ENCODE measurements around the gene CEMIP2.

Gene CEMIP2

GRCh38 chr9:71746758-71747125 is 21.6 kb downstream of the CEMIP2 start:
- DNase-seq, result no peak

DNA sequence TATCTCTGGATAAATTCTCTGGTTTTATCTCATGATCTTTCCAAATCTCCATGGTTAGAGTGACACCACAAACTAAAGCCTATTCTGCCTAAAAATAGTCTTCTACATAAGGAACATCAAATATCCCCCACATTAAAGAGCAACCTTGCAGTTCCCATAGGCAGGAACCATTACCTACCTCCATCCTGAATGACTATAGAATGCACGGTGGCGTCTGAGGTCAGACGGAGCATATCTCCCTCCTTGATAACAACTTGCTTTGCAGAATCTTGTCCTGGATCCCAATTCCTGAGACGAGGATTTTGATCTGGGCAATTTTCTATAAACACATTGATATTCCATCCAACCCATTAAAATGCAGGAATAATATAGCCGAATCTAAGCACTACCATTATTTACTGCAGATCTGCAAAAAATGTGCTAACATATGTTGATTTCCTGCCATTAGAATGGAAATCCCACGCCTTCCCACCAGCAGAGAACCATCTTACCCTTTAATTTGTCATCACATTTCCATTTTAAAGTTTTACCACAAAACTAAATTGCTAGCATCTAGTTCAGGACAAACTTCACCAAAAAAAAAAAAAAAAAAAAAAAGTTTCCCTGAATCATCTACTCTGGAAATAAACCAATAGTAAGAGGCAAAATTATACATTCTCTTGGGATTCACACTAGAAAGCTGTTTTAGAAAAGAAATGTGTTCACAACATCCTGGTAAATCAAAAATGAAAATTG is 22.1 kb downstream of the CEMIP2 start:
- DNase-seq, result no peak

DNA sequence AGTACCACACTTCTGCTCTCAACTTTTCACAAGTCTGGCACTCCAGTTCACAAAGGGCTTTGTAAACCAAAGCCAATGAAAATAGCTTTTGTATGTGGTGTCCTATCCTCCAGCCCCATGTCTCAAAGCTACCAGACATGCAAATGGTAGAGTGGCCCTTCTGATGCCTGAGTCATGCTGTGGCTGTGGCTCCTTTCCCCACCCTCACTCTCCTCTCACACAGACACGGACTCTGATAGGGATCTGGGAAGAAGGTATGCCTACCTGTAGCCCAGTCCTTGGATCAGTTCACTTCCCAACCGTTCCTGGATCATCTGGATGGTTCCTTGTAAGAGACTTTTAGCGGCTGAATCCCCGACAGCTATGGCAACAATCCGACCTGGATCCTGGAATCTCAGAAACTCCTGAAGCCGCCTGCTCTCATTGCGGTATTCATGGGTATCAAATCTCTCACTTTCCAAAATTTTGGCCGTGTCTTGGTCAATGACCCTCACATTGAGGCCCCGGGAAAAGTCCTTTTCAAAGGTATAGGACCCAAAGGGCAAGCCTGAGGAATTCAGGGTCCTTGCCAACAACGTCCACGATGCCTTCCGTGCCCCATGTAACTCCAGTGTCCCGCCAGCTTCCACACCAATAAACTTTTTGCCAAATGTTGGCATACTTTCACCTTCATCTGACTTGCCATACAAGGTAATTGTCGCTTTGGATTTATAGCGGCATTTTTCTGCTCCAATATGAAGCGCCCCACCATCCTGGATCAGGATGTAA is 23.4 kb downstream of the CEMIP2 start:
- DNase-seq, result no peak

- no peak for DNase-seq
Measured at GRCh38 chr9:71743882-71744281, 24.4 kb downstream of the CEMIP2 start.

- no peak for DNase-seq
Measured at GRCh38 chr9:71743217-71743705, 25.1 kb downstream of the CEMIP2 start.

GRCh38 chr9:71742703-71743102 is 25.6 kb downstream of the CEMIP2 start:
- no peak for DNase-seq

- no peak for DNase-seq
Measured at GRCh38 chr9:71741926-71742648, 26.2 kb downstream of the CEMIP2 start.

GRCh38 chr9:71740199-71740598 is 28.1 kb downstream of the CEMIP2 start:
- no peak for DNase-seq

- DNase-seq, result no peak
Measured at GRCh38 chr9:71737455-71737854, 30.9 kb downstream of the CEMIP2 start.

DNA sequence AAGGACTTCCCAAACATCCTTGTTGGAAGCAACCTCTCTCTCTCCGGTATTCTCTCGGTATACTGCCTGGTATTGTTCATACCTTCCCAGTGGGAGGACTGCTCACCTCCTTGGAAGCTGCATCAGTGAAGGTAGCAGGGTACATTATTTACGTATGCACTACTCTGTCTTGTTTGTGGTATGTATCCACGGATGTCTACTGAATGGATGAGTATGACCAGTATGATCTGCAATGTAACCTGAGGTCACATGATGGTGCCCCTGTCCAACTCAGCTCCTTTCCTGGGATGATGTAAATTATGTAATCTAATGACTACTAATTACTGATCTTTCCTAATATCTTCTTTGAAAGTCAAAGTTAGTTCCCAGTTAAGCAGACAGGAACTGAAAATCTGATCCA is 32.1 kb downstream of the CEMIP2 start:
- DNase-seq, result no peak

DNA sequence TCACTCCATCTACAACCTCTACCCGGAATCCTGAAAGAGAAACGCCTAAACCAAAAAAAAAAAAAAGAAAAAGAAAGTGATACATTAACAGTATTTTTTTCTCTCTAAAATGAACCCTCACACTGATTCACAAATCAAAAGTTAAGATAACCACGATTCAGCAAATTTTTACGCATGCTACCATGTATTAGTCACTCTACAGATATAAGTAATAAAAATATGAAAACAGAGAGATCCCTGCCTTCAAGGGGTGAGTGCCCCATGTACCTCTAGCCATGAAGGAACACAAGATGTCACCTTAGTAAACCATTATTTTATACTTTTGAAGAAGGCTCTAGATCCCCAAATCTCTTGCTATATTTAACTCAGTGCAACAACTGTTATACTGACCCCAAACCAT is 33.4 kb downstream of the CEMIP2 start:
- no peak for DNase-seq

- DNase-seq, result no peak
Measured at GRCh38 chr9:71733176-71733575, 35.1 kb downstream of the CEMIP2 start.

DNA sequence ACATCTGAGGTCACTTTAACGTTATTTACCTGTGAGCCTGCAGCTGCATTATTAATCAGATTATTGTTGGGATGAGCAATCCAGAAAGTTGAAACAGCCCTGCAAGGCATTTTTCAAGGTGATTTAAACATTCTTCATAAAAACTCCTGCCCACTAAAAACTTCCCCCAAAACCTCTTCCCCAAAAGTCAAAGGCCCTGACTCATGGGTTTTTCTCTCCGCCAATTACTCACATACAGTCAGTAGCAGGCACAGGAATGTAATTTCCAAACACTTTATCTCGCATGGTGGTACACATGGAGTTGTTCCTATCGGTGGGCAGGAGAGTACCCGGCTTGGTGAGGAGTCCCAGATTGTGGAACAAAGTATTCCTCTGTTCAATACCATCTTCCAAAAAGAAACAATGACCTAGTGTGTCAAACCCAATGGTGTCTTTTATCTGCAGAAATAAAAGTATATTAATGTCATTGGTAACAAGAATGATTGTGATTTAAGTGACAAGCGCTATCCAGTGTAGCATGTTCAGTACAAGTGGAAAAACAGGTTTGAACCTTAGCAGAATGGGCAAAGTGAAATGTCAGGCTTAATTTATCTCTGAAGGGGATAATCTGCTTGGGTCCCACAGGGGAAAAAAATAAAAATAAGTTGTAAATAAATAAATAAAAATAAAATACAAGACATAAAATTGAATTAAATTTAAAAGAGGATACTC is 38.3 kb downstream of the CEMIP2 start:
- no peak for DNase-seq

GRCh38 chr9:71726723-71727122 is 41.6 kb downstream of the CEMIP2 start:
- DNase-seq, result no peak

DNA sequence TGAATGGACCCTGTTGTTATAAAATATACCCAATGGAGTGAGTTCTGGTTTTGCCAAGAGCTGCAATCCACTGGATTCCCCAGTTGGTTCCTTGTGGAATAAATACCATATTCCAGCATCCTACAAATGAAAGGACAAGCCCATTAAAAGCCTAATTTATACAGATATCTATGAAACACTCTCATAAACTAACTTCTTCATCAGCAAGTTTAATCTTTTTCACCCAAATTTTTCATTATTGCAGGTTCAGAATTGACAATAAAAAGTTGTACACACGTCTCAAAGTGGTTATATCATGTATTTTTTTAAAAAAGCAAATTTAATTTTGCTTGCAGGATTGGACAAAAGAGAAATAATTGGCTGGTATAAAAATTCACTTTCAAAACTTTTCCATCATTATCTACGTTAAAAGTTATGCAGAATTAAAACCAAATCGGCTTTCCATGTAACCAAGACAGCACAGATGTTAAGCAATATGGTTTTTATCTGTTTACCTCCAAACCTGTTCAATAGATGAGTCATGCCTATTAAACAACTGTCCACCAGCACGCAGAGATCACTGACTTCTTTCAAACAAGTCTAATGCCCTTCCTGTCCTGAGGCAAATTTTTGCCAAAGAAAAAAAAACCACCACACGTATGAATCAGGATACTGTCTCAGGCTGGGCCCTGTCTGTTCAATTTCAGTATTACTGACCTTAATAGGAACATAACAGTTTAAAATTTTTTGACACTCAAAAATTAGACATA is 42.5 kb downstream of the CEMIP2 start:
- no peak for DNase-seq

DNA sequence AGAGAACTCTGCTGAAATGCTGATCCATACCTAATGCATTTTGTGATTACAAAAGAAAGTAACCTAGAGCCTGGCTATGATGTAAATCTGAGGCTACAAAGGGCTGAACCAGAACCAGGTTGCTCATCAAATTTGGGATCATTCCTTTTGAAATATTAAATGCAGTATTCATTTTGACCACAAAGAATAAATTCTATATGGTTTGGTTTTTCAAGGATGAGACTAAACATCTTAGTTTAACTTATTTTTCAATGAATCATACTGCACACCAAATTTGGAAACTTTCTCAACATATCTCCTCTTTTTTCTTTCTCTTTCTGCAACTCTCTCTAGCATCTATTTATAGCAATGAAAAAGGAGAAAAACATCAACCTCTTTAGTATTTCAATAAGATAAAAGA is 46.5 kb downstream of the CEMIP2 start:
- DNase-seq, result no peak

GRCh38 chr9:71719562-71719961 is 48.8 kb downstream of the CEMIP2 start:
- DNase-seq, result no peak

GRCh38 chr9:71719088-71719487 is 49.2 kb downstream of the CEMIP2 start:
- no peak for DNase-seq

DNA sequence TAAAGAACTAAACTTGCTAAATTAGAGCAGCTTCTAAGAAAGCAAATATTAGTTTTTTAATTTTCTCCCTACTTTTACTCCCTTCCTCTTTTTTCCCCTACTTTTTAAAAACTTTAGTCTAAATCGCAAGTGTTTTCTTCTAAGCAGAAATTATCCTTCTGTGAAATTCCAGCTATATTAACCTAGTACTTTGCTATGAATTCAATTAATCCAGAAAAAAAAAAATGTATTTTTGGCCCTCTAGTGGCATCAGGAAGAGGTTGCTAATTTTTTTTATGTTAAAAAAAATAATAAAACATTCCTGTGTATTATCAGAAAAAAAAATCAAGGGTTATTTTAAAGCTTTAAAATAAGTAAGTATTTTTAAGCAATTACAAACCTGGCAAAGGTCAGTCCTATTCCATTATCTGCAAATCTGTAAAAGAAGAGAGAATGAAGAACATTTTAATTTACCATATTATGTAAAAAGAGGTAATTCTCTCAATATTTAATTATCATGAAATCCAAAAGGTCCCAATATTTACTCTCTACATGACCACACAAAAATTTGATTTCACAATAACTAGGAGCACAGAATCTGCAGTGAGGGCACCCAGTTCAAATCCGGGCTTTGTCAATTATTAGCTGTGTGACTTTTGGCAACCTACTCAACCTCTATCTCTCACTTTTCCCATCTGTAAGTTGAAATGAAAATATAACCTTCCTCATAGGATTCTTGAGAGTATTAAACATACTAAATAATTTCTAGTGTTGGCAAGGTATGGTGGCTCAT is 52.0 kb downstream of the CEMIP2 start:
- no peak for DNase-seq

GRCh38 chr9:71710856-71711255 is 57.5 kb downstream of the CEMIP2 start:
- DNase-seq, result no peak

DNA sequence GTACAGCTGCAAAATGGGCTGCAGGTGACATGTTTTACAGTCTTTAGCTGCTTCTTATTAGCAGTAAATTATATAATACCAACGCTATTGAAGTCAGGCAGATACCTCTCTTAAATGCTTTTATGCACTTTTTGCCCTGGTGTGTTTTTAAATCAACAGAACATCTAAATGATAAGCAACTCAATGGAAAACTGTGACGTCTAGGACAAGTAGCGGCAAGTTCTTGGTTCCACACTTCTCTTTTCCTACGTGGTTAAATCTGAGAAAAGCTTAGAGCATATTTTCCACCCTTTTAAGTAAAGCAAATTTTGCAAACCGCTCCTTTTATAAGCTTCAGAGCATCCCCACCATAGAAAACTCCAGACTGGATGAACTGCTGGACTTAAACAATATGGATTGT is 58.1 kb downstream of the CEMIP2 start:
- DNase-seq, result no peak

GRCh38 chr9:71709384-71709783 is 58.9 kb downstream of the CEMIP2 start:
- no peak for DNase-seq
